Hippocampal formation (tissue), 2 donors: Measurements from ENCODE around the gene ZFYVE21.

Experiments
- DNase-seq, 2 donors: peaks; one replicate each; lab custom pipeline; 2025; lab: John Stamatoyannopoulos, UW

Gene ZFYVE21

DNA sequence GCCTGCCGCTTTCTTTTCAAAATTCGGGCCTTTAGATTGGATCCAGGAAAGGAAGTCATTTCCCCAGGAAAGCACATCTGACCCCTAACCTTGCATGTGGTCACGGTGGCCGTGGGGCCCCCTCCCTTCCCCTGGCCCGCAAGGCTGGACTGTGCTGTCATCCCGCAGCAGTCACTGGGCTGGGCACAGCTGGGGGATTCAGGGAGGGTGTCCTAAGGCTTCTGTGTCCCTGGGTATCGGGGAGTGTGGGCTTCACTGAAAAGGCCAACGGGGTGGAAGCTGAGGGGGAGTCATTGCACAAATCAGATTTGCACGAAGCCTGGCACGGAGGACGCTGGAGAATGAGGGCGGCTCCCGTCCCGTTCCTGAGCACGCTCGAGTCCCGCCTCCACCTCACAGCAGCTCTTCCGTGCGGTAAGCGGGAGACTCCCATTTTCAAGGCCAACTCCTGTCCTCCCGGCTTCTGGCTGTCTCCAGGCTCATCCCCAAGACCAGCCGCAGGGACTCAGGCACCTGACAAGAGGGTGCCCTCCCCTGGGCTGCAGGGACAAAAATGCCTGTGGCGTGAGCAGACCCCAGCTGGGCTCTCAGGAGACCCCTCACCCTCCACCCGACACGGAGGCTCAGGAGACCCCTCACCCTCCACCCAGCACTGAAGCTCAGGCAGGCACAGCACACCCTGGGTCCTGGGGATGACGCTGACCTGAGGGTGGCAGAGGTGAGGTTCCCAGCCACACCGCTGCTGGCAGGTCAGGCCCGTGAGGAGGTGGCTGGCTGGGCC, 9.9 kb upstream of the ZFYVE21 start:
- no peak for DNase-seq

GRCh38 chr14:103706551-103707328, 8.9 kb upstream of the ZFYVE21 start:
- DNase-seq, result no peak

- no peak for DNase-seq
These were observed 8.0 kb upstream of the ZFYVE21 start for GRCh38 chr14:103707329-103708263.

DNA sequence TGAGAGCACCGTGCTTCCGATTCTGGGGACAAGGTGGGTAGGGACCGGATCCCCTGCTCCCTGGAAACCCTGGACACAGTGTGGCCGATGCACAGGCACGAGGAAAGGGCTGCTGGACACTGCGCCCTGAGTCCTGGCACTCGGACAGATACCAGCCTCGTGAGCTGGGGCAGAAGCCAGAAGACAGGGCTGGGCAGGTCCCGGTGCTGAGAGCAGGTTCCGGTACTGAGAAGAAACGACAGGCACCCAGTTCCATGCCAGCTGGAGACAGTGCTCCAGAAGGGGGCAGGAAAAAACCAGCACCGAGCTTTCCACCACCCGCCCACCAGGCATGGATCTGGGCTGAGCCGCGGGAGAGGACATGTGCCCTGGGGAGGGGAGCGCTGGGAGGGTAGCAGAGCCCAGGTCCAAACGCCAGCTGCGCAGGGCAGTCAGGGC, 6.8 kb upstream of the ZFYVE21 start:
- DNase-seq, result peak in 1 of 2 donors; percentile 26

- no peak for DNase-seq
These were observed 5.8 kb upstream of the ZFYVE21 start for GRCh38 chr14:103709814-103710213.

- DNase-seq, result no peak
These were observed 4.7 kb upstream of the ZFYVE21 start for GRCh38 chr14:103710771-103711377.

GRCh38 chr14:103711516-103712431, 3.8 kb upstream of the ZFYVE21 start:
- DNase-seq, result peak in 1 of 2 donors; percentile 33

GRCh38 chr14:103712633-103713247, 2.9 kb upstream of the ZFYVE21 start:
- no peak for DNase-seq

GRCh38 chr14:103713304-103714062, 2.1 kb upstream of the ZFYVE21 start:
- DNase-seq, result no peak

DNA sequence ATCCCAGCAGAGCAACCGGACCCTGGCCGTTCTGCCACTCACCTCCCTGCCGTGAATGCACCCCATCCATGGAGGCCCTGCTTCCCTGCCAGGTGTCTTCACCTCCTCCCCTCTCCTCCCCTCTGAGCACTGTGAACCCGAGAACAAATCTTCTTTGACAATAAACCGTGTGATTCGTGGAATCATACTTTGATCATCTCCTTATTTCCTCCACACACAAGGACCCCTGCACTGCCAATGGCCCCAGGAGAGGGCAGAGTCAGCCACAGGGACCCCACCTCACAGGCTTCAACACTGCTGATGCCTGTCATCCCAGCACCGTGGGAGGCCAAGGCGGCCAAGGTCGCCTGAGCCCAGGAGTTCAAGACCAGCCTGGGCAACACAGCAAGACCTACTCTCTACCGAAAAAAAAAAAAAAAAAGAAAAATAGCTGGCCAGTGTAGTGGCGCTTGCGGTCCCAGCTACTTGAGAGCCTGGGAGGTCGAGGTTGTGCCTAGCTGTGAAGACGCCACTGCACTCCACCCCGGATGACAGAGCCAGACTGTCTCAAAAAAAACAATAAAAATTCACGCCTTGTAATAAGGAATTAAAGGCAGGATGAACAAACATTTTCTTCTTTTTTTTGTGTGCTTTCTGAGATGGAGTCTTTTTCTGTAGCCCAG, 1.4 kb upstream of the ZFYVE21 start:
- DNase-seq, result no peak

DNA sequence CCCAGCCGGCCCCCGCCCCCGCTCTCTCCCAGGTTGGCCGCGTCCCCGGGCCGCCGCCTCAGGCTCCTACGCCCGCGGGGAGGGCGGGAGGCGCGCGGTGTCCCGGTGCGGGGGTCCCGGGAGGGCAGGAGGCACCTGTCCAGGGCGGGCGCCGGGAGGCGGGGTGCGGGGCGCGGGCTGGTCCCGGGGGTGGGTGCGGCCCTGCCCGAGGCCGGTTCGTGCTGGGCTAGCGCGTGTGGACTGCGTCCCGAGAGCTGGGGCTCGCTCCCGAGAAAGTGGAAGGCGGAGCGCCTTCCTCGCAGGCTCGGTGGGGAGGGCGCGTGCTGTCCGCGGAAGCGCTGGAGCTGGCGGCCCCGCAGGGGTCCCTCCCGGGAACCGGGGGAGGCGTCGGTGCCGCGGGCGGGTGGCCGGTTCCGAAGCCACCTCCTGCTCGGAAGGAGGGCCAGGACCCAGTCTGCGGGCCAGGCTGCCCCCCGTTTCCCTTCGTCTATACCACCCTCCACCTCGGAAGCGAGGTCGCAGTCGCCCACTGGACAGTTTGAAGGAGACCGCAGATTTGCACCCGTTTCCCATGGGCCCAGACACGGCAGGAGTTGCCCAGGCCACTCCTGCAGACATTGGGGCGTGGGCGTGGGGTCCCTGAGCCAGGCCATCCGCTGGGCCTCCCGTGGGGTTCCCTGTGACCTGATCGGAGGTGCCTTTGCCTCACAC, 636 bp downstream of the ZFYVE21 start:
- no peak for DNase-seq

DNA sequence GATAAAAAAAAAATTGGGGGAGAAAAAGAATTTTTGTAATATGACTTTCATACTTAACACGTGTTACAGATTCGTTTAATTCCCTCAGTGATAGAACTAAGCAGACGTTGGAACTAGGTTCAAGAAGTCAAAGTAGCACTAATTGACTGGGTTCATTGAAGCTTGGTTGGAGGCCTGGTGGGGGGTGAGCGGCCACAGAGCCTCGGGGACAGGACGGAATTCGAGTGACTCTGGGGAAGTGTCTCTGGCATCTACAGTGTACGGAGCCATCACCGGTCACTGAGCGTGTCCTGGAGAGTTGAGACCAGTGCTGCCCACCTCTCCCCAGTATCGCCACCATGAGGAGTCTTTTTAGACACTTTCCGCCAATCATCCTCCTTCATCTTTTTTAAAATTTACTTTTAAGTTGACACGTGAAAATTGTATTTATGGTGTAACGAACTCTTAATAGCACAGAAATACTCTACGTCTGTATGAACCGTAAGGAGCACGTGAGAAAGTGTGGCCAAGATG, 1.3 kb downstream of the ZFYVE21 start:
- DNase-seq, result no peak

- no peak for DNase-seq
These were observed 3.0 kb downstream of the ZFYVE21 start for GRCh38 chr14:103718572-103718971.

- no peak for DNase-seq
These were observed 4.1 kb downstream of the ZFYVE21 start for GRCh38 chr14:103719751-103720150.

DNA sequence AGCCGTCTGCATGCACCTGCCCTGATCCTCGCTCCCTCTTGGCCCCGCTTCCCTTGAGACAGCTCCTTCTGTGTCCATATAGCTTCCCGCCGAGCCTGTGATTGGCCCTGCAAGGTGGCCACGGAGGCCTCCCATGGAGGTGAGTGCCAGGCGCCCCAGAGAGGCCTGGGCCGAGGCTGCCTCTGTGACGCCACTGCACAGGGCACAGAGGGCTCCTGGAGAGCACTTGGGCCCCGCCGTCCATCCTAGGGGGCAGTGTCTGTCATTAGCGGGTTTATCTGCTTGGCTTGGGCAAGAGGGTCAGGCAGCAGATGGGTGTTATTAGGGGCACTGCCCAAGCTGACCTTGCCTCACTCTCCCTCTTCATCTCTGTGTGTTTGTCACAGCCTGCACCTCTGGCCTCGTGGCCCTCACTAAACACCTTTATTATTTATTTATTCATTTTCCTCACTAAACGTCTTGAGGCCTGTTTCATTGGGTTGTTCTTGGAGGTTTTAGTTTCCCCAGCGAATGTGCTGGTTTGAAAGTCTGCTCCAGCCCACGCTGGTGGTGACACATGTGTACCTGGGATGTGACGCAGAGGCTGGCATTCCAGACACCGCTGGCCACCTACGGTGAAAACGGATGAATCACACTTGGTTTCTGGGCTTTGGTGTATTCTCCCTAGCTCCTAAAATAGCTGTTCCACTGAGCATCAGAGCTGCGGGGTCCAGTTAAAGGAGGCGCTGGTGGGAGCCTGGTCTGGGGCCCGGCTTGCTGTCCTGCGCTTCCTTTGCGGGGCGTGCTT, 5.9 kb downstream of the ZFYVE21 start:
- DNase-seq, result peak in 1 of 2 donors; percentile 25

DNA sequence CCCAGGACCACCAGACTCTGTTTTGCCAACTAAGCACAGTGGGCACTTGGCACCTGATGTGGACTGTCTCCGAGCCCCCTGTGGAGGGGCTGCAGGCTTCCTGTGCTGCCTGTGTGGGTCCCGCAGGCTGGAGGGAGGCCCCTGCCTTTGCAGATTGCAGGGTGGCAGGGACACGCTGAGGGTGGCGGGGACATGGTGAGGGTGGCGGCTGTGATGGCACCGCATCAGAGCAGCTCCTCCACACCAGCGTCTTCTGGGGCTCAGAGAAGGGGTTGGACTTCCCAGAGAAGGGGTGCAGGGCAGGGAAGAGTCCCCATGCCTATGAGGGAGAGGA, 8.1 kb downstream of the ZFYVE21 start:
- no peak for DNase-seq

DNA sequence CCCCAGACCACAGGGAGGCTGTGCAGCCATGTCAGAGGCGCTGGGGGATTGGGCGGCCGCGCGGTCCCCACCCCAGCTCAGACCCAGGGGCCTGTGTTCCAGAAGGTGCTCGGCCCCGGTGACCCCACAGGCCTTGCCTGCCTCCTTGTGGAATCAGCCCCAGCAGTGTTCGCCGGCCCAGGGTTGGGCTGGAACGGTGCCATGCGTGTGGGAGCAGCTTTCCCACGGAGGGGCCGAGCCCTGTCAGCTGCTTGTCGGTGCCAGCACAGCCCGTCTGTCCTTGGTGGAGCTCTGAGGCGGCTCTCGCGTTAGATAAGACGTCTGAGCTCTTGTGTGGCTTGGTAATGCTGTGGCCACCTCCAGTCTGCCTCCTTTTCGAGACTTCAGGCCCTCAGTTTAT, 8.5 kb downstream of the ZFYVE21 start:
- peak in 1 of 2 donors; percentile 39 for DNase-seq
